T-helper 1 cell treated with Interleukin-12 subunit alpha and Interleukin-12 subunit beta and Interleukin-4 antibody, amounts not matched to agents 30 μg/mL and 1 μg/mL, for 36 hours (primary cell): Measurements from ENCODE around the gene EVPL.

Source experiments
- H3K27ac Mint-ChIP-seq: one replicate; pipeline ENCODE4 v1.8.0; 2021; ENCODE audit warnings: mild to moderate bottlenecking, mixed read lengths
- H3K27me3 Mint-ChIP-seq: one replicate; pipeline ENCODE4 v1.8.0; 2021; ENCODE audit warnings: low read depth, mixed read lengths
- H3K36me3 Mint-ChIP-seq: one replicate; pipeline ENCODE4 v1.8.0; 2021; ENCODE audit warnings: low read depth, mixed read lengths
- H3K4me1 Mint-ChIP-seq: one replicate; pipeline ENCODE4 v1.8.0; 2021; ENCODE audit warnings: low read depth, mixed read lengths
- H3K4me3 Mint-ChIP-seq: one replicate; pipeline ENCODE4 v1.8.0; 2021; ENCODE audit warnings: mild to moderate bottlenecking, moderate library complexity, mixed read lengths
- H3K9me3 Mint-ChIP-seq: one replicate; pipeline ENCODE4 v1.8.0; 2021; ENCODE audit warnings: mixed read lengths

EVPL gene

DNA sequence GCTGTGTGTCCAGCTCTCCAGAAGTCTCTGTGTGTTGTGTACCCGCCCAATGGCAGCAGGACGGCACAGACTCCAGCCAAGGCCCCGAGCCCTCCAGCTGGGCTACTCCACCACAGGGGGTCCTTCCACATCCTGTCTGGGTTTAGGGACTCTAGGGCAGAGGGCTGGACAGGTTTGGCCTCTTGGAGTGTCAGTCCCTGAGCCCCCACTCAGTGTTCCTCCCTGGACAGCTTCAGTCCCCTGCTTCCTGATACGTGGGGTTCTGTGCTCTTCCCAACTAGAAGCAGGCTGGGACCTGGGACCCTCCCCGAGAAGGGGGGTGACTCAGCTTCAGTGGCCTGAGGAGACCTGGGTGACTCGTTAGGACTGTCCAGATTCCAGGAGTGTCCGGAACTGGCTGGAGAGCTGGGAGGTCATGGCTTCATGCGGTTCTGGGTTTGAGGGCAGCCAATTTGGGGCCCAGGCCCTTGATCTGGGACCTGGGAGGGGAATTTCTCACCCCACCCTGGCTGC, 22.3 kb downstream of the EVPL start:
- no peak overlapping the region for H3K27ac Mint-ChIP-seq
- peaks cover 7% of the 10 kb centered on the region for H3K4me1 Mint-ChIP-seq
- H3K27me3 Mint-ChIP-seq = no peaks in the 10 kb centered on the region
- no peak overlapping the region for H3K4me3 Mint-ChIP-seq
- no peaks in the 10 kb centered on the region for H3K9me3 Mint-ChIP-seq
- H3K36me3 Mint-ChIP-seq = peaks cover 5% of the 10 kb centered on the region

DNA sequence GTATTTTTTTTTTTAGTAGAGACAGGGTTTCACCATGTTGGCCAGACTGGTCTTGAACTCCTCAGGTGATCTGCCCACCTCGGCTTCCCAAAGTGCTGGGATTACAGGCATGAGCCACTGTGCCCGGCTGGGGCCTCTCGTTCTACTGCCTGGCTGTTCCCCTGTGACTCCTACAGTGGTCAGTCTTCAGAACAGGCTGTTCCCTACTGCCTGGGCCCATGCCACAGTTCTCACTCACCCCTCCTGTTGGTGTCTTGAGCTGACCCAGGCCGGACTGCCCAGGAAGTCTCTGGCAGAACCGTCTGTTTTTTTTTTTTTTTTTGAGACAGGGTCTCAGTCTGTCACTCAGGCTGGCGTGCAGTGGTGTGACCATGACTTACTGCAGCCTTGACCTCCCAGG, 23.2 kb downstream of the EVPL start:
- H3K27ac Mint-ChIP-seq = no peak overlapping the region
- H3K9me3 Mint-ChIP-seq = no peaks in the 10 kb centered on the region
- peaks cover 7% of the 10 kb centered on the region for H3K4me1 Mint-ChIP-seq
- no peaks in the 10 kb centered on the region for H3K27me3 Mint-ChIP-seq
- H3K36me3 Mint-ChIP-seq = peaks cover 5% of the 10 kb centered on the region
- H3K4me3 Mint-ChIP-seq = no peak overlapping the region

DNA sequence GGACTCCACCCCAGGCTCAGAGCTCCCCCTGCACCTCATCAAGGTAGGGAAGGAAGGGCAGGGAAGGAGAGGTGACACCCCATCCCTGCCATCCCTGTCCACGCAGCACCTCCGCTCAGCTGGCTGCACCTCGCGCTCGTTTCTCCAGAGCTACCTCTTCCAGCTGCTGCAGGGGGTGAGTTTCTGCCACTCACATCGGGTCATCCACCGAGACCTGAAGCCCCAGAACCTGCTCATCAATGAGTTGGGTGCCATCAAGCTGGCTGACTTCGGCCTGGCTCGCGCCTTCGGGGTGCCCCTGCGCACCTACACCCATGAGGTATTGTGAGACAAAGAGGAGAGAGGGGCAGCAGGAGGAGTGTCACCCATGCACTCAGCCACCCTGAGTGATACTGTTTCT, 25.0 kb downstream of the EVPL start:
- Mint-ChIP-seq H3K9me3 (no peaks in the 10 kb centered on the region), H3K36me3 (peaks cover 5% of the 10 kb centered on the region), H3K27me3 (no peaks in the 10 kb centered on the region), H3K4me1 (peaks cover 18% of the 10 kb centered on the region), H3K4me3 (no peak overlapping the region), H3K27ac (no peak overlapping the region)

- Mint-ChIP-seq H3K27ac (no peak within 1 kb of the TSS), H3K36me3 (peaks cover 6% of the 10 kb centered on the region), H3K9me3 (no peaks in the 10 kb centered on the region), H3K4me1 (peaks cover 25% of the 10 kb centered on the region), H3K27me3 (no peaks in the 10 kb centered on the region), H3K4me3 (no peak within 1 kb of the TSS)
These were observed 26.2 kb downstream of the EVPL start, which contains the start of gene CDK3 for GRCh38 chr17:76000755-76001521. Gene CDK3, plus strand, starts transcription at chr17:76000855. Its CDS starts 571 bp downstream, at chr17:76001426.

DNA sequence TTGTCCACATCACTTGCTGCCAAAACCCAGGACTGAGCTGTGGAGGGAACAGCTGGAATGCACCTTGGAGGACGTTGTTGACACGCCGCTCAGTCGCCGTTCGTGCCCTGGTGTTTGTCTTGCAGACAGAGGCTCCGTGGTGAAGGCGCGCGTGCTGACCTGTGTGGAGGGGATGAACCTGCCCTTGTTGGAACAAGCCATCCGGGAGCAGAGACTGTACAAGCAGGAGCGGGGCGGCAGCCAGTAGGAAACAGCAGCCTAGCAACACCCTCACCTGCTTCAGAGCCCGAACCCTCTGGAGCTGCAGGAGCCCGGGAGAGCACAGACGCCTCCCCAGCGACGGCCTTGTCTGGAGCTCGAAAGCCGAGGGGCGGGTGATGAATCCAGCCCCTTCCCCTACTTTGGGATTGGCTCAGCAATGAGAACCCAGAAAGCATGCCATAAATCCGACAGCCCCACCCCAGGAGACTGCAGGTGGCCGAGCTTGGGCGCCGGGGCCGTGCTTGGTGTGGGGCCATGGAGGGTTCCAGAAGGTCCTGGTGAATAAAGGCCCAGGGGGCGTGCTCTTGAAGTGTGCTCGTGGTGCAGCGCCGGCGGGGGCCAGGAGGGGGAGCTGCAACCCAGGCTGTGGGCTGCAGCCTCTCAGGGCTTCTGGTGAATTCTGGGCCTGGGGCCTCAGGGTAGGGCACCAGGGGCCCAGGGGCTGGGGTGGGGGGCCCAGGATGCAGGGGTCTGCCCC, 26.9 kb downstream of the EVPL start:
- Mint-ChIP-seq H3K9me3 (no peaks in the 10 kb centered on the region), H3K4me1 (peaks cover 19% of the 10 kb centered on the region), H3K27ac (no peak overlapping the region), H3K27me3 (no peaks in the 10 kb centered on the region), H3K36me3 (peaks cover 5% of the 10 kb centered on the region), H3K4me3 (no peak overlapping the region)

DNA sequence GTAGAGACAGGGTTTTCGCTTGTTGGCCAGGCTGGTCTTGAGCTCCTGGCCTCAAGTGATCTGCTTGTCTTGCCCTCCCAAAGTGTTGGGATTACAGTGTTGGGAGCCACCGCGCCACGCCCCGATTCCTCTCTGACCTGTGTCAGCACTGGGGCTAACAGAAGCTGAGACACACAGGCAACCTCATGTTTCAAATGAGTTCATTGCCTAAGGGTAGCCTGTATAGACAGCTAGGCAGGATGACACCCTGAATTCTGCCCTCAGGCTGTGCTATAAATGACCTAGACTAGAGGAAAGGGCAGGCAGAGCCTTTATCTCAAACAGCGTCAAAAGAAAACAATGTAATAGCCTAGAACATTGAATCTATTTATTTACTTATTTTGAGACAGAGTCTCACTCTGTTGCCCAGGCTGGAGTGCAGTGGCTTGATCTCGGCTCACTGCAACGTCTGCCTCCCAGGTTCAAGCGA, 28.7 kb downstream of the EVPL start:
- Mint-ChIP-seq H3K4me1 (peaks cover 18% of the 10 kb centered on the region), H3K4me3 (no peak overlapping the region), H3K9me3 (no peaks in the 10 kb centered on the region), H3K27ac (peak overlapping the region; percentile 52), H3K36me3 (peaks cover 2% of the 10 kb centered on the region), H3K27me3 (no peaks in the 10 kb centered on the region)

GRCh38 chr17:75996665-75997590, 30.2 kb downstream of the EVPL start:
- Mint-ChIP-seq H3K27me3 (no peaks in the 10 kb centered on the region), H3K36me3 (peaks cover 4% of the 10 kb centered on the region), H3K9me3 (no peaks in the 10 kb centered on the region), H3K4me3 (peak overlapping the region; percentile 74), H3K27ac (peak overlapping the region; percentile 81), H3K4me1 (peaks cover 18% of the 10 kb centered on the region)

DNA sequence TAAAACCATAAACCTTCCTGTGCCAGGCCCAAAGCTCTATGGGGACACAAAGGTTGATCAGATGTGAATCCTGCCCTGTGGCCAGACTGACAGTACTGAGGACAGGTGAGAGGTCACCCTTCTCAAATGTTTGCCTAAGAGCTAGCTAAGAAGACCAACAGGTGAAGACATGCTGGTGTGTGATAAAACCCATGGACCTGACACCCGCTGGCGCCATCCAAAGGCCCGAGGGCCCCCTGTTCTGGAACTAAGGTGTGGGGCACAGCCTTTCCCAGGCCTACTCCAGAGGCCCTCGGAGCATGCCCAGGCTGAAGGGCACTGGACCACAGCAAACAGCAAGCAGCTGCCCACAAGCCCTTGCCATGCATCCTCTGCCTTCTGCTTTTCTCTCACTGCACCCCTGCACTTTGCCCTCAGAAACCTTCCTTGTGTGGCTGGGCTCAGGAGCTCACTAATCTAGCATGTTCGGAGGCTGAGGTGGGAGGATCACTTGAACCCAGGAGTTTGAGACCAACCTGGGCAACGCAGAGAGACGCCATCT, 31.7 kb downstream of the EVPL start:
- no peaks in the 10 kb centered on the region for H3K27me3 Mint-ChIP-seq
- H3K4me3 Mint-ChIP-seq = no peak overlapping the region
- no peaks in the 10 kb centered on the region for H3K9me3 Mint-ChIP-seq
- H3K27ac Mint-ChIP-seq = no peak overlapping the region
- peaks cover 10% of the 10 kb centered on the region for H3K36me3 Mint-ChIP-seq
- H3K4me1 Mint-ChIP-seq = peaks cover 18% of the 10 kb centered on the region

DNA sequence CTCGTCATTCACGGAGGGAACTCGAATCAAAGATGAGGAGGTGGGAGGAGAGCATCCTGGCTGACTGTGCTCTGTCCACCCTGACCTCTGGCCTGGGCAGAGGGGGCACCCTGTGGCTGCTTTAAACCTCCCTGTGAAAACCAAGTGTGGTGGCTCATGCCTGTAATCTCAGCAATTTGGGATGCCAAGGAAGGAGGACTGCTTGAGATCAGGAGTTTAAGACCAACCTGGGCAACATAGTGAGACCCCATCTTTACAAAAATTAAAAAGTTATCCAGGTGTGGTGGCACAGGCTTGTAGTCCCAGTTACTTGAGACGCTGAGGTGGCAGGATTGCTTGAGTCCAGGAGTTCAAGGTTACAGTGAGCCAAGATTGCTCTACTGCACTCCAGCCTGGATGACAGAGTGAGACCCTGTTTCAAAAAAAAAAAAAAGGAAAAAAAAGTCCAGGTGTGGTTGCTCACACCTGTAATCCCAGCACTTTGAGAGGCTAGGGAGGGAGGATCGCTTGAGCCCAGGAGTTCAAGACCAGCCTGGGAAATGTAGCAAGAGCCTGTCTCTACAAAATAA, 32.2 kb downstream of the EVPL start:
- Mint-ChIP-seq H3K27me3 (no peaks in the 10 kb centered on the region), H3K36me3 (peaks cover 10% of the 10 kb centered on the region), H3K9me3 (no peaks in the 10 kb centered on the region), H3K4me3 (no peak overlapping the region), H3K4me1 (peaks cover 18% of the 10 kb centered on the region), H3K27ac (no peak overlapping the region)

DNA sequence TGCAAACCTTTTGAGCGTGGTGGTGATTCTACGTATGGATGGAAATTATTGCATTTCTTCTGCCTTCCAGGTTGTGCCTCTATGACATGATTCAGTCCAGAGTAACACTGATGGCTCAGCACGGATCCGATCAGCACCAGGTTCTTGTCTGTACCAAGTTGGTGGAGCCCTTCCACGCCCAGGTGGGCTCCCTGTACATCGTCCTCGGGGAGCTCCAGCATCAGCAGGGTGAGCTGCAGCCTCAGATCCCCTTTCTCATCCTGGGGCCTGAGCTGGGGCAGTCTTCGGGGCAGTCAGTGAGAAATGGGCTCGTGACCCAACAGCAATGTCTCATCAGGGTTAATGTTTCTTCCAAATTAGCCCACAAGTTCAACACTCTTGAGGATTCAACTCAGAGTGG, 35.7 kb downstream of the EVPL start:
- Mint-ChIP-seq H3K9me3 (no peaks in the 10 kb centered on the region), H3K4me3 (no peak overlapping the region), H3K4me1 (no peaks in the 10 kb centered on the region), H3K36me3 (peaks cover 8% of the 10 kb centered on the region), H3K27ac (no peak overlapping the region), H3K27me3 (no peaks in the 10 kb centered on the region)

DNA sequence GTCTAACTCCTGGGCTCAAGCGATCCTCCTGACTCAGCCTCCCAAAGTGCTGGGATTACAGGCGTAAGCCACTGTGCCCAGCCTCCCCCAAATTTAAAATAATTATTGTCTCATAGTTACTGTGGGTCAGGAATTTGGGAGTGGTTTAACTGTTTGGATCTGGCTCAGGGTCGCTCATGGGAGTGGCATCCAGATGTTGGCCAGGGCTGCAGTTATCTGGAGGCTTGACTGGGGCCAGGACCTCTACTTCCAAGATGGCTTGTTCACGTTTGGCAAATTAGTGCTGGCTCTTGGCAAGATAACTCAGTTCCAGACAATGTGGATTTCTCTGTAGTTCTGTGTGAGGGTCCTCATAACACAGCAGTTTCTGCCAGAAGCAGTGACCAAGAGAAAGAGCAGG, 40.1 kb downstream of the EVPL start:
- Mint-ChIP-seq H3K27me3 (no peaks in the 10 kb centered on the region), H3K9me3 (no peaks in the 10 kb centered on the region), H3K4me1 (no peaks in the 10 kb centered on the region), H3K27ac (no peak overlapping the region), H3K36me3 (peaks cover 5% of the 10 kb centered on the region), H3K4me3 (no peak overlapping the region)

DNA sequence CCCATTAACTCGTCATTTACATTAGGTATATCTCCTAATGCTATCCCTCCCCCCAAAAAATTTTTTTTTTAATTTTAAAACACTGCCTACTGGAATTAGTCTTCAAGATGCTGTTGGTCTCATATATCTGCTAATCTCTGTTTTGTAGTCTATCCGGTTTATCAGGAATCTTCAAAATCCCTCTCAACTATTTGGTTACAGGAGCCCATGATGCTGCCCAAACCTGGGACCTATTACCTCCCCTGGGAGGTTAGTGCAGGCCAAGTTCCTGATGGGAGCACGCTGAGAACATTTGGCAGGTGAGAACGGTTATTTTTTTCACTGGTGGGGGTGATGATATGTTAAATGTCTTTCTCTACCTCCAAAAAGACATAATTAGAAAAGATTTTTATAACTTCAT, 41.1 kb downstream of the EVPL start:
- Mint-ChIP-seq H3K9me3 (no peaks in the 10 kb centered on the region), H3K4me1 (no peaks in the 10 kb centered on the region), H3K27me3 (no peaks in the 10 kb centered on the region), H3K27ac (no peak overlapping the region), H3K36me3 (no peaks in the 10 kb centered on the region), H3K4me3 (no peak overlapping the region)

GRCh38 chr17:75983501-75984181, 43.5 kb downstream of the EVPL start:
- H3K27me3 Mint-ChIP-seq = no peaks in the 10 kb centered on the region
- H3K9me3 Mint-ChIP-seq = no peaks in the 10 kb centered on the region
- peaks cover 4% of the 10 kb centered on the region for H3K4me1 Mint-ChIP-seq
- no peak overlapping the region for H3K4me3 Mint-ChIP-seq
- H3K36me3 Mint-ChIP-seq = no peaks in the 10 kb centered on the region
- H3K27ac Mint-ChIP-seq = no peak overlapping the region
